Thyroid gland (tissue), 4 donors: ENCODE measurements around the gene OMG.

Experiments used
- POLR2A ChIP-seq, 2 donors: fragments of 450-650 bp; IDR thresholded peaks; one replicate each; pipeline ENCODE4 v1.6.1; 2017; ENCODE audit warnings: antibody characterized with exemption in 2 of 2, mild to moderate bottlenecking in 2 of 2, moderate library complexity in 1 of 2
- TF ChIP-seq, protein P1 (sequence below), 6 experiments: fragments of 200-600 bp in 3 of 6; fragments of 450-650 bp in 3 of 6; sonication (generic) in 3 of 6; IDR thresholded peaks; one replicate each; pipeline ENCODE4 v1.5.1; 2016 to 2019; ENCODE audit warnings: antibody characterized with exemption in 6 of 6, mild to moderate bottlenecking in 2 of 6, inconsistent platforms in 1 of 6, moderate library complexity in 1 of 6

DNA sequence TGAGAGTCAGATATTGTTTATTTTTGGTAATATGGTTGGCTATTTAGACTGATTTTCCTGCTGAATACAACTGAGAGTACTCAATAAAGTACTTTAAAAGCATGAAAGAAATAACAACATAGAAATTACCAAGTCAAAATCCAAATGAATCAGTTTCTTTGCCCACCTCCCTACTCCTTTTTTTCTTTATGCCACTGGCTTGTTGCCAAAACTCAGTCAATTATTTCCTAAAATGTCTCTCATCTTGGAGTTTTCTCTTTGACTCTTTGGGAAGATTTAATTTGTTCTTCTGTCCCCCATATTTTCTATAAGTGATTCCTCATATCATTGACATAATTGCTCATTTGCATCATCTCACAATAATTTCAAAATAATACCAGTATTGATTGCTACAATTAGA is 2.6 kb upstream of the OMG start:
- TF ChIP-seq, protein P1, sequence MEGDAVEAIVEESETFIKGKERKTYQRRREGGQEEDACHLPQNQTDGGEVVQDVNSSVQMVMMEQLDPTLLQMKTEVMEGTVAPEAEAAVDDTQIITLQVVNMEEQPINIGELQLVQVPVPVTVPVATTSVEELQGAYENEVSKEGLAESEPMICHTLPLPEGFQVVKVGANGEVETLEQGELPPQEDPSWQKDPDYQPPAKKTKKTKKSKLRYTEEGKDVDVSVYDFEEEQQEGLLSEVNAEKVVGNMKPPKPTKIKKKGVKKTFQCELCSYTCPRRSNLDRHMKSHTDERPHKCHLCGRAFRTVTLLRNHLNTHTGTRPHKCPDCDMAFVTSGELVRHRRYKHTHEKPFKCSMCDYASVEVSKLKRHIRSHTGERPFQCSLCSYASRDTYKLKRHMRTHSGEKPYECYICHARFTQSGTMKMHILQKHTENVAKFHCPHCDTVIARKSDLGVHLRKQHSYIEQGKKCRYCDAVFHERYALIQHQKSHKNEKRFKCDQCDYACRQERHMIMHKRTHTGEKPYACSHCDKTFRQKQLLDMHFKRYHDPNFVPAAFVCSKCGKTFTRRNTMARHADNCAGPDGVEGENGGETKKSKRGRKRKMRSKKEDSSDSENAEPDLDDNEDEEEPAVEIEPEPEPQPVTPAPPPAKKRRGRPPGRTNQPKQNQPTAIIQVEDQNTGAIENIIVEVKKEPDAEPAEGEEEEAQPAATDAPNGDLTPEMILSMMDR (IDR thresholded peaks at IDR 0.05) = no peak
- no peak for TF ChIP-seq POLR2A (IDR thresholded peaks at IDR 0.05)
